ENCODE data around the gene EIF6.

Gene EIF6

GRCh38 chr20:35290887-35291417 lies 6.4 kb upstream of the EIF6 start:
- H3K4me3 ChIP-seq (ENCODE audit: control insufficient read depth, low read depth, low read length) = no peak overlapping the region
- TF ChIP-seq CTCF (conservative IDR thresholded peaks at IDR 0.05; ENCODE audit: control insufficient read depth, insufficient read depth, low read depth, low read length) = no peak
- DNase-seq (ENCODE audit: low read depth) = no peak

DNA sequence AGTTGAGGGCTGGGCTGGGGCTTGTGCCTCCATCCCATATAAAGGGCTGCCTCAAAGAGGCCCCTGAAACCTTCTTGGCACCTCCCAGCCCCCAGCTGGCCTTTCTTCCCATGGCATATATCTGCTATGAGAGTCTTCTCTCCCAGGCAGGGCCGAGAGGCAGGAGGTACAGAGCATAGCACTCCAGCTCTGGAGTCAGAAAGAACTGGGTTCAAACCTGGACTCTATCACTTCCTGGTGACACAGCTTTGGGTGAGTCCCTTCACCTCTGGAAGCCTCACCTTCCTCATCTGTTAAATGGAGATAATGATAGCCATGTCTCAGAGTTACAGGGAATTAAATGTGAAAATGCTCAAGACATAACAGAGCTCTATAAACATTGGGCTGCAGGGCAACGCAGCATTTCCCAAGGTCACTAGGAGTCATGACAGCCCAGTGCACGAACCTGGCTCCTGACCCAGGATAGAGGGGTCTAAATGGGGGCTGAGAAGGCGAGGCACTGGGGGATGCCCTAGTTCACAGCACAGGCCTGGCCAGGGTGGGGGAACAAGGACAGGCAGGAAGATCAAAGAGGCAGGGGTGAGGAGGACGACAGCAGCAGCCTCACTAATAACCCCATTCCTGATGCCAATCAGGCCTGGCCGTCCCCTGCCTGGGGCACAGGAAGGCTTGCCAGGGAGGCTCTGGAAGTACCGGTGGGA lies 5.8 kb upstream of the EIF6 start:
- no peak for DNase-seq (ENCODE audit: low read depth)
- no peak overlapping the region for H3K4me3 ChIP-seq (ENCODE audit: control insufficient read depth, low read depth, low read length)
- no peak for TF ChIP-seq CTCF (conservative IDR thresholded peaks at IDR 0.05; ENCODE audit: control insufficient read depth, insufficient read depth, low read depth, low read length)

- DNase-seq (ENCODE audit: low read depth) = no peak
- TF ChIP-seq CTCF (conservative IDR thresholded peaks at IDR 0.05; ENCODE audit: control insufficient read depth, insufficient read depth, low read depth, low read length) = no peak
- H3K4me3 ChIP-seq (ENCODE audit: control insufficient read depth, low read depth, low read length) = no peak overlapping the region
Observed at GRCh38 chr20:35288325-35289060, 3.9 kb upstream of the EIF6 start.

DNA sequence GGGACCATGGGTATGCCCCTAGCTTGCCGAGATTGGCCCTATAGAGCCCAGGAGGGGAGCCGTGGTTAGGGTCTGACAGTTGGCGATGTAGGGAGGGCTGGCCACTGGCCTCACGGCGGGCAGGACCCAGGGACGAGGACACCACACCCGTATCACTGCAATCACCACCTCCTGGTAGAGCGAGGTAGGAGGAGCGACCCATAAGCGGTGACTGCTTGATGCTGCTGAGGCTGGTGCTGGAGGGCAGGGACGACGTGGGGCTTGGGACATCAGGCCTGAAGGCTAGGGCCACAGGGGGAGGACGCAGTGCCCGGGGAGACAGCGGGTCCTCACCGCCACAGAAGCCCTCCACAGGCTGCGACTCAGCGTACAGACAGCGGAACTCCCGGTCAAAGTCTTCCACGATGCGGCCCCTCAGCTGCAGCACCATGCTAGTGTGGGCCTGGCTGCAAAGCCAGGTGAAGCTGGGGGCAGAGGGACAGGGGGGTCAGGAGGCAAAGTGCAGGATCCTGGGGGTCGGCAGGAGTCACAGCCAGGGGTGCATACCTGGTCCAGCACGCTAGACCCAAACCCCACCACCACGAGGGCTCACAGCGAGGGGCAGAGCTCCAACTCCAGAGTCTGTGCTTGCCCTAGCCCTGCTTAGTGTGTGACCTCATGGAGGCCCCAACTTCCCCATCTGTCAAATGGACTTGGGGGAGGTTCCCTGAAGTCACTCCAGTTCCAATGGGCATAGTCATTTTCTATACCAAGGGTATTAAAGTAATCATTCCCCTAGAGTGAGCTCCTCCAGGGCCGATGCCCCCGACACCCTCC lies 3.1 kb upstream of the EIF6 start:
- DNase-seq (ENCODE audit: low read depth) = no peak
- no peak for TF ChIP-seq CTCF (conservative IDR thresholded peaks at IDR 0.05; ENCODE audit: control insufficient read depth, insufficient read depth, low read depth, low read length)
- H3K4me3 ChIP-seq (ENCODE audit: control insufficient read depth, low read depth, low read length) = no peak overlapping the region

DNA sequence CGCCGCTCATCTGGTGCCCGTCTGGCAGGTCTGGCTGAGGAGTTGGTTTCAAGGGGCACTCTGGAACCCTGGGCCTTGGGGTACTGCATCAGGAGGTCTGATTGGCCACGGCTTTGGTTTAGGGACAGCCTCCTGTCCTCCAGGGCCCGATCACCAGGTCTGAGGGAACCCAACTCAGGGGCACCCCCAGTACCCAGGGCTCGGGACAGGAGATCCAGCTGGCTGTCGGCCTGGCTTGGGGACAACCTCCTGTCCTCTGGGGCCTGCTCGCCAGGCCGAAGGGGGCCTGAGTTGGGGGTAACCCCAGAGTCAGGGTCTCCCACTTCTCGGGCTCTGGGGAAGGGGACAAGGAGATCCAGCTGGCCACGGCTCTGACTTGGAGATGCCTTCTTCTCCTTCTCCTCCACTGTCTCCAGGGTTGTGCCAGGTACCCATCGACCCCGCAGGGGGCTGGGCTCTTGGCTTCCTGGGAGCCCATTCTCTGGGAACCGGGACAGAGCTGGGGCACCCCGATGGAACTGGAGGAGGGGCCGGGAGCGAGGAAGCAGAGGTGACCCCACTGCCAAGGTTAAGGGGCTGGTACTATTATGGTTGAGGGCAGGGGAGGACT lies 2.4 kb upstream of the EIF6 start:
- TF ChIP-seq CTCF (conservative IDR thresholded peaks at IDR 0.05; ENCODE audit: control insufficient read depth, insufficient read depth, low read depth, low read length) = no peak
- H3K4me3 ChIP-seq (ENCODE audit: control insufficient read depth, low read depth, low read length) = no peak overlapping the region
- no peak for DNase-seq (ENCODE audit: low read depth)

All from fibroblast of mammary gland (primary cell).